HL-60 (cell line): ENCODE results near the gene GALNT5.

Source experiments
- DNase-seq, 2 experiments: peaks; one replicate each; pipeline ENCODE4 v3.0.0-alpha.2; 2010 to 2020; ENCODE audit warnings: low read depth in 1 of 2, low spot score in 1 of 2
- H3K27ac ChIP-seq: fragments of 250-450 bp; sonication (Bioruptor Pico); replicated peaks from 2 replicates; pipeline ENCODE4 v1.5.1; 2020; ENCODE audit warnings: mild to moderate bottlenecking, moderate library complexity
- H3K27me3 ChIP-seq: fragments of 250-450 bp; sonication (Bioruptor Pico); 2 replicates; pipeline ENCODE4 v1.5.1; 2021; ENCODE audit warnings: mild to moderate bottlenecking, moderate library complexity; ENCODE audit not compliant: insufficient read depth, poor library complexity, severe bottlenecking
- H3K4me3 ChIP-seq: replicated peaks from 2 replicates; pipeline ENCODE4 v1.5.1; 2011; ENCODE audit warnings: mild to moderate bottlenecking, control low read depth, low read length; ENCODE audit not compliant: insufficient read depth
- GABPA ChIP-seq: IDR thresholded peaks from 2 replicates; pipeline ENCODE4 v1.6.1; 2012; ENCODE audit warnings: low read depth
- POLR2AphosphoS5 ChIP-seq: IDR thresholded peaks from 2 replicates; pipeline ENCODE4 v1.6.1; 2012; ENCODE audit warnings: low read depth
- SPI1 ChIP-seq: IDR thresholded peaks from 2 replicates; pipeline ENCODE4 v1.6.1; 2012; ENCODE audit warnings: low read depth, mild to moderate bottlenecking, borderline replicate concordance
- TF ChIP-seq, protein P1 (sequence below): IDR thresholded peaks from one replicate; pipeline ENCODE4 v1.5.1; 2011; ENCODE audit warnings: low read length, control low read depth, inconsistent platforms; ENCODE audit not compliant: insufficient read depth
- TF ChIP-seq, protein P2 (sequence below): IDR thresholded peaks from 2 replicates; pipeline ENCODE4 v1.6.1; 2012; ENCODE audit warnings: low read depth; ENCODE audit not compliant: insufficient replicate concordance

The GALNT5 gene

DNA sequence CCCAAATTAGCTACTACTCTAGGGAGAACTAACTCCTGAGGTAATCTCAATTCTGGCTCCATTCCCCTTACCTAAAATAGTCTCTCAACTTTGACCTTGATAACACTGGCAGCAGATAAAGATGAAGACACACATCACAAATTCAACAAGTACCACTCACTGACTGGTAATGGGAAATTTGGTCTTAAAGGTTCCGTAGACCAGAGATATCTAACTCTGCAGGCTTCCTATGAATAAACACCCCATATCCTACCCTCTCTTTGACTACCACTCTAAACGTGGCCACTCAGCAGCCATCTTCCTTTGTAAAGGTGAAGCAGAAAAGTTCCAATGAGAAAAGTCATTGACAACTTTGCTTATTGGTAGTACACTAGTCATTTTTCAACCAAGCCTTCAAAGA is 38.6 kb upstream of the GALNT5 start:
- DNase-seq: no peak
- Histone ChIP-seq H3K4me3 (no peak overlapping the region), H3K27ac (no peak overlapping the region), H3K27me3 (no peaks in the 10 kb centered on the region)
- TF ChIP-seq, protein P1, sequence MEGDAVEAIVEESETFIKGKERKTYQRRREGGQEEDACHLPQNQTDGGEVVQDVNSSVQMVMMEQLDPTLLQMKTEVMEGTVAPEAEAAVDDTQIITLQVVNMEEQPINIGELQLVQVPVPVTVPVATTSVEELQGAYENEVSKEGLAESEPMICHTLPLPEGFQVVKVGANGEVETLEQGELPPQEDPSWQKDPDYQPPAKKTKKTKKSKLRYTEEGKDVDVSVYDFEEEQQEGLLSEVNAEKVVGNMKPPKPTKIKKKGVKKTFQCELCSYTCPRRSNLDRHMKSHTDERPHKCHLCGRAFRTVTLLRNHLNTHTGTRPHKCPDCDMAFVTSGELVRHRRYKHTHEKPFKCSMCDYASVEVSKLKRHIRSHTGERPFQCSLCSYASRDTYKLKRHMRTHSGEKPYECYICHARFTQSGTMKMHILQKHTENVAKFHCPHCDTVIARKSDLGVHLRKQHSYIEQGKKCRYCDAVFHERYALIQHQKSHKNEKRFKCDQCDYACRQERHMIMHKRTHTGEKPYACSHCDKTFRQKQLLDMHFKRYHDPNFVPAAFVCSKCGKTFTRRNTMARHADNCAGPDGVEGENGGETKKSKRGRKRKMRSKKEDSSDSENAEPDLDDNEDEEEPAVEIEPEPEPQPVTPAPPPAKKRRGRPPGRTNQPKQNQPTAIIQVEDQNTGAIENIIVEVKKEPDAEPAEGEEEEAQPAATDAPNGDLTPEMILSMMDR: no peak
- TF ChIP-seq, protein P2, sequence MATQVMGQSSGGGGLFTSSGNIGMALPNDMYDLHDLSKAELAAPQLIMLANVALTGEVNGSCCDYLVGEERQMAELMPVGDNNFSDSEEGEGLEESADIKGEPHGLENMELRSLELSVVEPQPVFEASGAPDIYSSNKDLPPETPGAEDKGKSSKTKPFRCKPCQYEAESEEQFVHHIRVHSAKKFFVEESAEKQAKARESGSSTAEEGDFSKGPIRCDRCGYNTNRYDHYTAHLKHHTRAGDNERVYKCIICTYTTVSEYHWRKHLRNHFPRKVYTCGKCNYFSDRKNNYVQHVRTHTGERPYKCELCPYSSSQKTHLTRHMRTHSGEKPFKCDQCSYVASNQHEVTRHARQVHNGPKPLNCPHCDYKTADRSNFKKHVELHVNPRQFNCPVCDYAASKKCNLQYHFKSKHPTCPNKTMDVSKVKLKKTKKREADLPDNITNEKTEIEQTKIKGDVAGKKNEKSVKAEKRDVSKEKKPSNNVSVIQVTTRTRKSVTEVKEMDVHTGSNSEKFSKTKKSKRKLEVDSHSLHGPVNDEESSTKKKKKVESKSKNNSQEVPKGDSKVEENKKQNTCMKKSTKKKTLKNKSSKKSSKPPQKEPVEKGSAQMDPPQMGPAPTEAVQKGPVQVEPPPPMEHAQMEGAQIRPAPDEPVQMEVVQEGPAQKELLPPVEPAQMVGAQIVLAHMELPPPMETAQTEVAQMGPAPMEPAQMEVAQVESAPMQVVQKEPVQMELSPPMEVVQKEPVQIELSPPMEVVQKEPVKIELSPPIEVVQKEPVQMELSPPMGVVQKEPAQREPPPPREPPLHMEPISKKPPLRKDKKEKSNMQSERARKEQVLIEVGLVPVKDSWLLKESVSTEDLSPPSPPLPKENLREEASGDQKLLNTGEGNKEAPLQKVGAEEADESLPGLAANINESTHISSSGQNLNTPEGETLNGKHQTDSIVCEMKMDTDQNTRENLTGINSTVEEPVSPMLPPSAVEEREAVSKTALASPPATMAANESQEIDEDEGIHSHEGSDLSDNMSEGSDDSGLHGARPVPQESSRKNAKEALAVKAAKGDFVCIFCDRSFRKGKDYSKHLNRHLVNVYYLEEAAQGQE: no peak
- TF ChIP-seq GABPA (no peak), SPI1 (no peak), POLR2AphosphoS5 (no peak)

DNA sequence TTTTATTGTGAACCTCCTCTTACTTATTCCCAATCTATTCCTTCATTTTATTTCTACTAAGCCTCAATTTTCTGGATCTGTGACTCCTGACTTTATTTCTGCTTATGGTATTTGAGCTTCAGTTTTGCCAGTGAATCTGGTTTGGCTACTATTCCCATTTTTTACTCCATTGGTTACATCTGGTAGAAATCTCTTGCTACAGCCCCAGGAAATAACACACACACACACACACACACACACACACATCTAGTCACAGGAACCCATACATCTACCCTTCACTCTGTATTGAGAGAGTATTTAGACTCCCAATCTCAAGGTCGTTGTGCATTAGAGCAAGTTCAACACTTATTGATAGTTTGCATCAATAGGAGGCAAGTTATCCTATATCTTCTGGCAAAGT is 37.0 kb upstream of the GALNT5 start:
- DNase-seq: no peak
- no peak overlapping the region for H3K27ac ChIP-seq
- TF ChIP-seq, protein P2: no peak
- TF ChIP-seq, protein P1: no peak
- TF ChIP-seq POLR2AphosphoS5: no peak

DNA sequence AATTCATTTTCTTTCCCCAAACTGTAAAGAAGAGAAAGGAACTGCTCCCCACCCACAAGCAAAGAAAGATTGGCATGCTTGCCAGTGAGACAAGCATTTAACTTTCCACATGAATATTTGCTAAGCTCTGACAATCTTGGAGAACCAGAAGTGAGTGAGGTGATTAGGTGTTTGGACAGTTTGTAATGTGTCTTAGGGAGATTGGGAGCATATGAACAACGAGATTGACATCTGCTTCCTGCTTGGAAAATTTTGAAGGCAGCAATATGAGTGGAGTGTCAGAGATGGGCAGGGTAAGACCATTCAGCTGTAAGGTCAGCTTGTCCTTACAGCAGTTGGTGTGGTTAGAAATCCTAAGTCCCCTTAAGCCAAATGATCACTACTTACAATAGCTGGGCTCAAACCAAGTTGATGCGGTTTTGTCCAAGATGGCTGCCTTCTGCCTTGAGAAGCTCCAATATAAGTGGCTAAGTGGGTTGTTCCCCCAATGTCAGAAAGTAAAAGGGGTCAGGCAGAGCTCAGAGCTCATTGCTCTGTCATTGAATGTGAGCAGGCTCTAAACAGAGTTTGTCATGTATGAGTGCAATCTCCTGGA is 36.0 kb upstream of the GALNT5 start:
- Histone ChIP-seq H3K4me3 (no peak overlapping the region), H3K27ac (no peak overlapping the region), H3K27me3 (no peaks in the 10 kb centered on the region)
- TF ChIP-seq SPI1: no peak
- no peak for TF ChIP-seq GABPA
- TF ChIP-seq, protein P2: no peak
- TF ChIP-seq, protein P1: no peak
- no peak for TF ChIP-seq POLR2AphosphoS5
- DNase-seq: no peak

More for the DNA sequence above, 37.0 kb upstream of the GALNT5 start:
- Histone ChIP-seq H3K4me3 (no peak overlapping the region), H3K27me3 (no peaks in the 10 kb centered on the region)
